Pancreas (tissue), 10 donors: Measurements from ENCODE around the gene TMEM131L. TPM values are rescaled to one million over a fixed set of nuclear protein-coding genes. Genes with fewer than 3 reads are reported as not detected.
"Not testable (repeated sequence)": the region's sequence is repeated elsewhere in the genome, so short reads cannot be mapped to it uniquely, and the experiment has no call there.

Experiments used
- ATAC-seq, 4 donors: fragments of 200-7000 bp; cut with Tn5 transposase; one replicate each; pipeline versions ENCODE4 v1.8.0 to v1.9.1; 2020; ENCODE audit warnings: mild to moderate bottlenecking in 4 of 4, moderate library complexity in 4 of 4
- DNase-seq, 6 donors: peaks; one replicate each; pipeline ENCODE4 v3.0.0-alpha.2; 2020
- FAIRE-seq: peaks from 2 replicates; lab custom pipeline; 2012; peaks lifted over from hg19 to GRCh38; lab: Jason Lieb, UNC
- H3K27ac ChIP-seq, 4 donors: fragments of 200-600 bp; sonication (generic); 1 replicate in 3 of 4; 2 replicates in 1 of 4; pipeline versions ENCODE4 v1.5.0 to v1.8.0; 2020
- H3K27me3 ChIP-seq, 4 donors: fragments of 200-600 bp; one replicate each; pipeline ENCODE4 v1.8.0; 2021
- H3K36me3 ChIP-seq, 3 donors: fragments of 200-600 bp; sonication (generic) in 1 of 3; one replicate each; pipeline versions ENCODE4 v1.5.0 to v1.8.0; 2020 to 2021
- H3K4me1 ChIP-seq, 3 donors: fragments of 200-600 bp; one replicate each; pipeline ENCODE4 v1.8.0; 2021
- H3K4me3 ChIP-seq, 4 donors: fragments of 200-600 bp; sonication (generic) in 2 of 4; one replicate each; pipeline versions ENCODE4 v1.5.0 to v1.8.0; 2020 to 2021
- H3K9me3 ChIP-seq, 4 donors: fragments of 200-600 bp; one replicate each; pipeline ENCODE4 v1.8.0; 2021
- CTCF ChIP-seq, 4 donors: fragments of 200-600 bp; sonication (generic) in 3 of 4; IDR thresholded peaks; one replicate each; pipeline versions ENCODE4 v1.5.0 to v1.8.0; 2021; ENCODE audit warnings: antibody characterized with exemption in 4 of 4
- WGBS, 2 donors: extraction: QIAGEN DNeasy Blood & Tissue Kit; methylation state at CpG; one replicate each; pipeline ENCODE4 v1.1.7; 2013; 5-methylcytosine and 5-hydroxymethylcytosine counted together
- intact Hi-C, 3 donors: fragments of 100-400 bp; cut with DNase I; formaldehyde crosslinking; loops; one replicate each; pipeline versions ENCODE4 v1.11.1 to v1.14.2; 2022
- polyA plus RNA-seq, 2 donors: library from polyadenylated mRNA; stranded (reverse); fragments of 200-250 nt; gene quantifications; one replicate each; pipeline ENCODE4 v1.2.3, GENCODE V29; 2013
- total RNA-seq, 6 donors: library from RNA; stranded (reverse); fragmentation: NEBNext Ultra II Directional in 4 of 6; extraction: Animal tissue kit (Norgen Biotek cat#: 25700) in 4 of 6; gene quantifications; one replicate each; pipeline versions ENCODE4 v1.2.1 to v1.2.4, GENCODE V29; 2021 to 2023
- donor health status: healthy with polysubstance abuse.
- donor health status: DM: no; HTN: no; CAD: no; lungs with moderate emphysema.
- donor health status: DM: no; HTN: no; CAD: no.
- donor health status: control.
- donor health status: control.
- donor health status: Bipolar disorder and iron deficiency.
- donor health status: DM: yes; HTN: yes; CAD: no.
- donor health status: DM: no; HTN: no; CAD: no.
- donor health status: DM: no; HTN: no; CAD: no.
- donor health status: DM: yes; HTN: yes; CAD: no.

The TMEM131L gene
- total and polyA plus RNA-seq, 8 donors, result 9.4 to 29.5 (median 20.1) TPM

DNA sequence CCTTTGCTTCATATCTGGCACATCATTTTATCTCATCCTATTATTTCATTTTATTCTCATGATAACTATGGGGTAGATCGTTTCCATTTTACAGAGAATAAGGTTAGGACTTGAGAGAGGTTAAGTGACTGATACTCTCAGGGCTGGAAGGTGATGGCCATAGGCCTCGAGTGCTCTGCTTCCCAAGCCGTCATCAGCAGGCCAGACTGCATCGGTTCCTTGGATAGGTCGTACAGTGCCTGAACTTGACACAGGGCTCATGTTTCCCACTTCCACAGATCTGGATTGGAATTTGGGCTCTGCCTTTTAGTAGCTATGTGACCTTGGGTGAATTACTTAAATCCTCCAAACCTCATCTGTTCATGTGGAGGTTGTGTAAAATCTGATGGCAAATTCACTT is 81.4 kb downstream of the TMEM131L start:
- no peaks in the 10 kb centered on the region for H3K36me3 ChIP-seq
- 70 to 71% methylated on average over 5 of the region's 5 CpGs for WGBS, 2 donors

GRCh38 chr4:153548907-153549306 is 82.7 kb downstream of the TMEM131L start:
- WGBS, 2 donors, result 98% methylated on average over 3 of the region's 3 CpGs
- H3K27me3 ChIP-seq, H3K36me3 ChIP-seq, H3K4me3 ChIP-seq, intact Hi-C loops, H3K9me3 ChIP-seq, FAIRE-seq, ATAC-seq, H3K27ac ChIP-seq, DNase-seq: not testable (repeated sequence)
- peaks cover 9 to 14% (median 9%) of the 10 kb centered on the region in 3 donors for H3K4me1 ChIP-seq

More for the DNA sequence above, 81.4 kb downstream of the TMEM131L start:
- ATAC-seq (peak in 1 of 4 donors; percentile 22), FAIRE-seq (no peak), DNase-seq (no peak)
- intact Hi-C loops, result no loop called here
- Histone ChIP-seq H3K4me3 (no peak overlapping the region), H3K27ac (no peak overlapping the region), H3K4me1 (peaks cover 0 to 8% (median 5%) of the 10 kb centered on the region in 3 donors), H3K27me3 (no peaks in the 10 kb centered on the region), H3K9me3 (no peaks in the 10 kb centered on the region)
- TF ChIP-seq CTCF (IDR thresholded peaks at IDR 0.05), result no peak

GRCh38 chr4:153549405-153549804 is 83.2 kb downstream of the TMEM131L start:
- Histone ChIP-seq H3K4me1 (peaks cover 9 to 14% (median 14%) of the 10 kb centered on the region in 3 donors), H3K27ac (no peak overlapping the region), H3K27me3 (no peaks in the 10 kb centered on the region), H3K9me3 (no peaks in the 10 kb centered on the region), H3K4me3 (no peak overlapping the region), H3K36me3 (no peaks in the 10 kb centered on the region)
- no peak for TF ChIP-seq CTCF (IDR thresholded peaks at IDR 0.05)
- ATAC-seq (peak in 1 of 4 donors; percentile 9), FAIRE-seq (no peak), DNase-seq (no peak)
- 82 to 91% methylated on average over 1 of the region's 1 CpG for WGBS, 2 donors
- intact Hi-C loops, result no loop called here

GRCh38 chr4:153553155-153553818 is 87.1 kb downstream of the TMEM131L start:
- Histone ChIP-seq H3K4me3 (no peak overlapping the region), H3K27ac (no peak overlapping the region), H3K36me3 (no peaks in the 10 kb centered on the region), H3K27me3 (no peaks in the 10 kb centered on the region), H3K4me1 (peaks cover 13 to 14% (median 14%) of the 10 kb centered on the region in 3 donors), H3K9me3 (no peaks in the 10 kb centered on the region)
- DNase-seq, result no peak
- intact Hi-C loops, result no loop called here
- peak; percentile 56 for FAIRE-seq
- no peak for TF ChIP-seq CTCF (IDR thresholded peaks at IDR 0.05)
- ATAC-seq, result peak in 2 of 4 donors; percentile 25 to 47
- 41 to 55% methylated on average over 6 of the region's 6 CpGs for WGBS, 2 donors

DNA sequence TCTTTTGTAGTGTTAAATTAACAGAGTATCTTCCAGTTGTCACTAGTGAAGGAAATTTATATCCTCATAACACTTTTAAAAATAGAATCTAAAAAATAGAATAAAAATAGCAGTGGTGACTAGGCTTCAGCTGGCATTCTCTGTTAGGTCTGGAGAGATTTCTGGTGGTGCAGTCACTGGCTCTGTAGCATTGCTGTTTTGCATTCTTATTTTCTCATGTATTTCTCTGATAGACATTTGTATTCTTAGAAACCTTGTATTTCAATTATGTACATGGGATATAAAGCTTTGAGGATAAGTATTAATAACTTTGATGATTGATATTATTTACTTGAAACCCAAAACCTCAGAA is 87.6 kb downstream of the TMEM131L start:
- ATAC-seq, result no peak
- intact Hi-C loops, result no loop called here

More for the DNA sequence above, 87.6 kb downstream of the TMEM131L start:
- TF ChIP-seq CTCF (IDR thresholded peaks at IDR 0.05), result no peak
- H3K4me3 ChIP-seq, result no peak overlapping the region
- H3K27me3 ChIP-seq, result no peaks in the 10 kb centered on the region
- peaks cover 13 to 14% (median 14%) of the 10 kb centered on the region in 3 donors for H3K4me1 ChIP-seq
- peak; percentile 29 for FAIRE-seq
- H3K27ac ChIP-seq, result no peak overlapping the region
- no peak for DNase-seq
- no peaks in the 10 kb centered on the region for H3K36me3 ChIP-seq
- H3K9me3 ChIP-seq, result no peaks in the 10 kb centered on the region
